GOT3 (cell line): ENCODE measurements around the gene ARL8A.

ENCODE experiments used
- DNase-seq: peaks from one replicate; lab custom pipeline; 2025; ENCODE audit warnings: mixed read lengths; lab: John Stamatoyannopoulos, UW

ARL8A gene

GRCh38 chr1:202135221-202135721, 9.3 kb downstream of the ARL8A start:
- no peak for DNase-seq

GRCh38 chr1:202134645-202135172, 9.8 kb downstream of the ARL8A start:
- no peak for DNase-seq

- no peak for DNase-seq
These were observed 10.5 kb downstream of the ARL8A start for GRCh38 chr1:202133989-202134388.

- DNase-seq: no peak
These were observed 11.0 kb downstream of the ARL8A start for GRCh38 chr1:202133496-202133895.

GRCh38 chr1:202133001-202133400, 11.5 kb downstream of the ARL8A start:
- no peak for DNase-seq

- DNase-seq: no peak
These were observed 12.3 kb downstream of the ARL8A start for GRCh38 chr1:202131956-202132821.

- DNase-seq: no peak
These were observed 13.6 kb downstream of the ARL8A start for GRCh38 chr1:202130816-202131522.

GRCh38 chr1:202130297-202130721, 14.2 kb downstream of the ARL8A start:
- no peak for DNase-seq

- no peak for DNase-seq
These were observed 14.9 kb downstream of the ARL8A start for GRCh38 chr1:202129453-202130296.

- no peak for DNase-seq
These were observed 16.5 kb downstream of the ARL8A start for GRCh38 chr1:202127836-202128622.

GRCh38 chr1:202127061-202127460, 17.5 kb downstream of the ARL8A start:
- no peak for DNase-seq

GRCh38 chr1:202126426-202126825, 18.1 kb downstream of the ARL8A start:
- DNase-seq: no peak

GRCh38 chr1:202125611-202126010, 18.9 kb downstream of the ARL8A start:
- no peak for DNase-seq

- DNase-seq: no peak
These were observed 20.4 kb downstream of the ARL8A start for GRCh38 chr1:202124142-202124541.

GRCh38 chr1:202123336-202123813, 21.2 kb downstream of the ARL8A start:
- DNase-seq: no peak

- no peak for DNase-seq
These were observed 21.8 kb downstream of the ARL8A start, which contains the start of gene GPR37L1 for GRCh38 chr1:202122639-202123335. GPR37L1 (plus strand) TSS chr1:202122917; CDS start chr1:202122964, 47 bp downstream.

- DNase-seq: no peak
These were observed 23.5 kb downstream of the ARL8A start for GRCh38 chr1:202121006-202121405.

GRCh38 chr1:202117898-202118371, 26.6 kb downstream of the ARL8A start:
- DNase-seq: no peak

- no peak for DNase-seq
These were observed 28.2 kb downstream of the ARL8A start for GRCh38 chr1:202116287-202116686.
